HepG2 (cell line): ENCODE measurements around the gene DIPK1A. TPM values are rescaled to one million over a fixed set of nuclear protein-coding genes. Genes with fewer than 3 reads are reported as not detected.

Experiments used
- AHR ChIP-seq: IDR thresholded peaks from 2 replicates; pipeline ENCODE4 v1.6.1; 2018; ENCODE audit warnings: missing genetic modification reagents, missing compliant biosample characterization
- EED ChIP-seq: sonication (generic); formaldehyde crosslinking; IDR thresholded peaks from 2 replicates; pipeline ENCODE4 v1.5.0; 2020; ENCODE audit warnings: mild to moderate bottlenecking, missing genetic modification reagents
- GATAD1 ChIP-seq: IDR thresholded peaks from 2 replicates; pipeline ENCODE4 v1.6.1; 2016; ENCODE audit warnings: missing genetic modification reagents, missing compliant biosample characterization
- HOXA3 ChIP-seq: sonication (generic); formaldehyde crosslinking; IDR thresholded peaks from 2 replicates; pipeline ENCODE4 v1.5.0; 2020; ENCODE audit warnings: missing genetic modification reagents
- MEIS2 ChIP-seq: sonication (generic); formaldehyde crosslinking; IDR thresholded peaks from 2 replicates; pipeline ENCODE4 v1.9.0; 2021; ENCODE audit warnings: mild to moderate bottlenecking, missing genetic modification reagents
- RAD21 ChIP-seq: fragments of 450-650 bp; formaldehyde crosslinking; IDR thresholded peaks from 2 replicates; pipeline ENCODE4 v1.5.0; 2020; ENCODE audit warnings: mild to moderate bottlenecking
- ZNF841 ChIP-seq: sonication (generic); formaldehyde crosslinking; IDR thresholded peaks from 2 replicates; pipeline ENCODE4 v1.8.1; 2023; ENCODE audit warnings: missing genetic modification reagents, borderline replicate concordance
- polyA plus RNA-seq, 8 experiments: library from polyadenylated mRNA; depleted of rRNA in 3 of 8; stranded (reverse) in 7 of 8; unstranded in 1 of 8; fragments of >200 nt; fragmentation: Illumina TruSeq in 4 of 8; extraction: Trizol in 4 of 8; gene quantifications; 2 replicates each; pipeline versions ENCODE4 v1.2.1 to v1.2.3, GENCODE V29; 2011 to 2016; ENCODE audit warnings: low read depth in 4 of 8, missing spikeins in 1 of 8, mixed read lengths in 1 of 8; ENCODE audit not compliant: insufficient read depth in 1 of 8
- total RNA-seq, 5 experiments: library from RNA; depleted of rRNA; stranded (reverse); fragments of >200 nt; fragmentation: Illumina TruSeq; extraction: Trizol; gene quantifications; 2 replicates each; pipeline ENCODE4 v1.2.3, GENCODE V29; 2016; ENCODE audit warnings: low read depth in 1 of 5
- TF ChIP-seq, protein P1 (sequence below): sonication (generic); formaldehyde crosslinking; IDR thresholded peaks from 2 replicates; pipeline ENCODE4 v1.9.0; 2022; ENCODE audit warnings: missing genetic modification reagents, mild to moderate bottlenecking, borderline replicate concordance
- TF ChIP-seq, protein P2 (sequence below), 2 experiments: IDR thresholded peaks; 2 replicates each; pipeline ENCODE4 v1.6.1; 2011 to 2012; ENCODE audit warnings: low read length in 2 of 2, borderline replicate concordance in 1 of 2, low read depth in 1 of 2, mild to moderate bottlenecking in 1 of 2, moderate library complexity in 1 of 2
- TF ChIP-seq, protein P3 (sequence below): sonication (generic); formaldehyde crosslinking; IDR thresholded peaks from 2 replicates; pipeline ENCODE4 v1.4.0; 2020; ENCODE audit warnings: missing genetic modification reagents, mild to moderate bottlenecking, borderline replicate concordance
- TF ChIP-seq, protein P4 (sequence below): sonication (generic); formaldehyde crosslinking; IDR thresholded peaks from 2 replicates; pipeline ENCODE4 v1.5.0; 2020; ENCODE audit warnings: mild to moderate bottlenecking, missing genetic modification reagents
- TF ChIP-seq, protein P5 (sequence below): sonication (generic); IDR thresholded peaks from 2 replicates; pipeline ENCODE4 v1.6.1; 2016; ENCODE audit warnings: low read depth, borderline replicate concordance
- TF ChIP-seq, protein P6 (sequence below): sonication (generic); formaldehyde crosslinking; IDR thresholded peaks from 2 replicates; pipeline ENCODE4 v1.5.1; 2020; ENCODE audit warnings: mild to moderate bottlenecking, missing genetic modification reagents

DIPK1A gene
- total and polyA plus RNA-seq, 2 of the 13 experiments (the other 11 are each of a cell fraction or from before 2014, with no cell fraction given), result 8.4 TPM

DNA sequence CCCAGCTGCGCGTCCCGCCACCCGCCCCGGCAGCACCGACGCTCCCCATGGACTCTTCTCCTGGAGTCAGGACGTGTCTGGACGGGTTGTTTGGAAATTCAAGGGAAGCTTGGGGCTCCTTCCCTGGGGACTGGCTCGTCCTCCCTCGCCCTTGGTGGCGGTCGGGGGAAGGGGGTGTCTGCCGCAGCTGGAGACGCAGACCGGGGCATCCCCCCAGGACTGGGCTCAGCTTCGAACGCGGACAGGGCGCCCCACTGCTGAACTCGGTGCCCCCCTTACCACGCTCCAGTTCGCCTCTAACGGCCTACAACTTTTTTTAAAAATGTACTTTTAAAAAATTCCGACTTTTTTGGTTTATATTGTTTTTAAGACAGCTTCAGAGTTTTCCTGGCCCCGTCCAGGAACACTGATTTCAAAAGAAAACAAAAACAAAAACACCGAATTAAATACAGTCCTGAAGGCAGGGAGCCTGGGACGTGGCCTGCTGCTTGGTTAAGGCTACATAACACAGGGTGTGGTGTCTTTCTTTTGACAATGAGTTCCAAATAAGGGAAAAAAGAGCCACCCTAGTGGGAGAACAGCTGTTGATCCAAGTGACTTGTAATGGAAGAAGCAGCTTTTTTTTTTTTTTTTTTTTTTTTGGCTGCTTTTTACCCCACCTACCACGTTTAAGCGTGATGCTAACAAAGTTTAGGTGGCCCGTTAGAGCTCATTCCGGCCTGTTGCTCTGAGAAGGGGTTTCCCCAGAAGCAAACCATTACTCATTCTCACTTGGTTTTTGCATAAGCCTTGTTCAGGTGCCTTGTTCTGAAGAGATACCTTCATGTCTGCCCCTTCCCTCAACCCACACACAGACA lies 862 bp upstream of the DIPK1A start (continued):
- TF ChIP-seq, protein P1, sequence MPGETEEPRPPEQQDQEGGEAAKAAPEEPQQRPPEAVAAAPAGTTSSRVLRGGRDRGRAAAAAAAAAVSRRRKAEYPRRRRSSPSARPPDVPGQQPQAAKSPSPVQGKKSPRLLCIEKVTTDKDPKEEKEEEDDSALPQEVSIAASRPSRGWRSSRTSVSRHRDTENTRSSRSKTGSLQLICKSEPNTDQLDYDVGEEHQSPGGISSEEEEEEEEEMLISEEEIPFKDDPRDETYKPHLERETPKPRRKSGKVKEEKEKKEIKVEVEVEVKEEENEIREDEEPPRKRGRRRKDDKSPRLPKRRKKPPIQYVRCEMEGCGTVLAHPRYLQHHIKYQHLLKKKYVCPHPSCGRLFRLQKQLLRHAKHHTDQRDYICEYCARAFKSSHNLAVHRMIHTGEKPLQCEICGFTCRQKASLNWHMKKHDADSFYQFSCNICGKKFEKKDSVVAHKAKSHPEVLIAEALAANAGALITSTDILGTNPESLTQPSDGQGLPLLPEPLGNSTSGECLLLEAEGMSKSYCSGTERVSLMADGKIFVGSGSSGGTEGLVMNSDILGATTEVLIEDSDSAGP (CRISPR knock-in tag), result no peak
- TF ChIP-seq AHR (CRISPR knock-in tag) (no peak), EED (CRISPR knock-in tag) (peak; percentile 62; the same call in 1 of the 2 replicates), ZNF841 (CRISPR knock-in tag) (no peak), HOXA3 (peak; percentile 17), MEIS2 (CRISPR knock-in tag) (0 out of 2 replicates have a peak, but pooled peaks have one; percentile 7), RAD21 (CRISPR knock-in tag) (0 out of 2 replicates have a peak, but pooled peaks have one; percentile 23), GATAD1 (no peak)
- TF ChIP-seq, protein P2, sequence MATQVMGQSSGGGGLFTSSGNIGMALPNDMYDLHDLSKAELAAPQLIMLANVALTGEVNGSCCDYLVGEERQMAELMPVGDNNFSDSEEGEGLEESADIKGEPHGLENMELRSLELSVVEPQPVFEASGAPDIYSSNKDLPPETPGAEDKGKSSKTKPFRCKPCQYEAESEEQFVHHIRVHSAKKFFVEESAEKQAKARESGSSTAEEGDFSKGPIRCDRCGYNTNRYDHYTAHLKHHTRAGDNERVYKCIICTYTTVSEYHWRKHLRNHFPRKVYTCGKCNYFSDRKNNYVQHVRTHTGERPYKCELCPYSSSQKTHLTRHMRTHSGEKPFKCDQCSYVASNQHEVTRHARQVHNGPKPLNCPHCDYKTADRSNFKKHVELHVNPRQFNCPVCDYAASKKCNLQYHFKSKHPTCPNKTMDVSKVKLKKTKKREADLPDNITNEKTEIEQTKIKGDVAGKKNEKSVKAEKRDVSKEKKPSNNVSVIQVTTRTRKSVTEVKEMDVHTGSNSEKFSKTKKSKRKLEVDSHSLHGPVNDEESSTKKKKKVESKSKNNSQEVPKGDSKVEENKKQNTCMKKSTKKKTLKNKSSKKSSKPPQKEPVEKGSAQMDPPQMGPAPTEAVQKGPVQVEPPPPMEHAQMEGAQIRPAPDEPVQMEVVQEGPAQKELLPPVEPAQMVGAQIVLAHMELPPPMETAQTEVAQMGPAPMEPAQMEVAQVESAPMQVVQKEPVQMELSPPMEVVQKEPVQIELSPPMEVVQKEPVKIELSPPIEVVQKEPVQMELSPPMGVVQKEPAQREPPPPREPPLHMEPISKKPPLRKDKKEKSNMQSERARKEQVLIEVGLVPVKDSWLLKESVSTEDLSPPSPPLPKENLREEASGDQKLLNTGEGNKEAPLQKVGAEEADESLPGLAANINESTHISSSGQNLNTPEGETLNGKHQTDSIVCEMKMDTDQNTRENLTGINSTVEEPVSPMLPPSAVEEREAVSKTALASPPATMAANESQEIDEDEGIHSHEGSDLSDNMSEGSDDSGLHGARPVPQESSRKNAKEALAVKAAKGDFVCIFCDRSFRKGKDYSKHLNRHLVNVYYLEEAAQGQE (IDR thresholded peaks at IDR 0.05; ENCODE audit: borderline replicate concordance in 1 of 2, low read depth in 1 of 2, low read length in 2 of 2), result no peak
- TF ChIP-seq, protein P3, sequence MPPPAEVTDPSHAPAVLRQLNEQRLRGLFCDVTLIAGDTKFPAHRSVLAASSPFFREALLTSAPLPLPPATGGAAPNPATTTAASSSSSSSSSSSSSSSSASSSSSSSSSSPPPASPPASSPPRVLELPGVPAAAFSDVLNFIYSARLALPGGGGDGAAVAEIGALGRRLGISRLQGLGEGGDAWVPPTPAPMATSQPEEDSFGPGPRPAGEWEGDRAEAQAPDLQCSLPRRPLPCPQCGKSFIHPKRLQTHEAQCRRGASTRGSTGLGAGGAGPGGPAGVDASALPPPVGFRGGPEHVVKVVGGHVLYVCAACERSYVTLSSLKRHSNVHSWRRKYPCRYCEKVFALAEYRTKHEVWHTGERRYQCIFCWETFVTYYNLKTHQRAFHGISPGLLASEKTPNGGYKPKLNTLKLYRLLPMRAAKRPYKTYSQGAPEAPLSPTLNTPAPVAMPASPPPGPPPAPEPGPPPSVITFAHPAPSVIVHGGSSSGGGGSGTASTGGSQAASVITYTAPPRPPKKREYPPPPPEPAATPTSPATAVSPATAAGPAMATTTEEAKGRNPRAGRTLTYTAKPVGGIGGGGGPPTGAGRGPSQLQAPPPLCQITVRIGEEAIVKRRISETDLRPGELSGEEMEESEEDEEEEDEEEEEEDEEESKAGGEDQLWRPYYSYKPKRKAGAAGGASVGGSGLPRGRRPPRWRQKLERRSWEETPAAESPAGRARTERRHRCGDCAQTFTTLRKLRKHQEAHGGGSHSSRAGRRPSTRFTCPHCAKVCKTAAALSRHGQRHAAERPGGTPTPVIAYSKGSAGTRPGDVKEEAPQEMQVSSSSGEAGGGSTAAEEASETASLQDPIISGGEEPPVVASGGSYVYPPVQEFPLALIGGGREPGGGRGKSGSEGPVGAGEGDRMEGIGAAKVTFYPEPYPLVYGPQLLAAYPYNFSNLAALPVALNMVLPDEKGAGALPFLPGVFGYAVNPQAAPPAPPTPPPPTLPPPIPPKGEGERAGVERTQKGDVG, result no peak
- TF ChIP-seq, protein P4, sequence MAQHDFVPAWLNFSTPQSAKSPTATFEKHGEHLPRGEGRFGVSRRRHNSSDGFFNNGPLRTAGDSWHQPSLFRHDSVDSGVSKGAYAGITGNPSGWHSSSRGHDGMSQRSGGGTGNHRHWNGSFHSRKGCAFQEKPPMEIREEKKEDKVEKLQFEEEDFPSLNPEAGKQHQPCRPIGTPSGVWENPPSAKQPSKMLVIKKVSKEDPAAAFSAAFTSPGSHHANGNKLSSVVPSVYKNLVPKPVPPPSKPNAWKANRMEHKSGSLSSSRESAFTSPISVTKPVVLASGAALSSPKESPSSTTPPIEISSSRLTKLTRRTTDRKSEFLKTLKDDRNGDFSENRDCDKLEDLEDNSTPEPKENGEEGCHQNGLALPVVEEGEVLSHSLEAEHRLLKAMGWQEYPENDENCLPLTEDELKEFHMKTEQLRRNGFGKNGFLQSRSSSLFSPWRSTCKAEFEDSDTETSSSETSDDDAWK, result no peak
- TF ChIP-seq, protein P5, sequence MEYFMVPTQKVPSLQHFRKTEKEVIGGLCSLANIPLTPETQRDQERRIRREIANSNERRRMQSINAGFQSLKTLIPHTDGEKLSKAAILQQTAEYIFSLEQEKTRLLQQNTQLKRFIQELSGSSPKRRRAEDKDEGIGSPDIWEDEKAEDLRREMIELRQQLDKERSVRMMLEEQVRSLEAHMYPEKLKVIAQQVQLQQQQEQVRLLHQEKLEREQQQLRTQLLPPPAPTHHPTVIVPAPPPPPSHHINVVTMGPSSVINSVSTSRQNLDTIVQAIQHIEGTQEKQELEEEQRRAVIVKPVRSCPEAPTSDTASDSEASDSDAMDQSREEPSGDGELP, result no peak
- TF ChIP-seq, protein P6, sequence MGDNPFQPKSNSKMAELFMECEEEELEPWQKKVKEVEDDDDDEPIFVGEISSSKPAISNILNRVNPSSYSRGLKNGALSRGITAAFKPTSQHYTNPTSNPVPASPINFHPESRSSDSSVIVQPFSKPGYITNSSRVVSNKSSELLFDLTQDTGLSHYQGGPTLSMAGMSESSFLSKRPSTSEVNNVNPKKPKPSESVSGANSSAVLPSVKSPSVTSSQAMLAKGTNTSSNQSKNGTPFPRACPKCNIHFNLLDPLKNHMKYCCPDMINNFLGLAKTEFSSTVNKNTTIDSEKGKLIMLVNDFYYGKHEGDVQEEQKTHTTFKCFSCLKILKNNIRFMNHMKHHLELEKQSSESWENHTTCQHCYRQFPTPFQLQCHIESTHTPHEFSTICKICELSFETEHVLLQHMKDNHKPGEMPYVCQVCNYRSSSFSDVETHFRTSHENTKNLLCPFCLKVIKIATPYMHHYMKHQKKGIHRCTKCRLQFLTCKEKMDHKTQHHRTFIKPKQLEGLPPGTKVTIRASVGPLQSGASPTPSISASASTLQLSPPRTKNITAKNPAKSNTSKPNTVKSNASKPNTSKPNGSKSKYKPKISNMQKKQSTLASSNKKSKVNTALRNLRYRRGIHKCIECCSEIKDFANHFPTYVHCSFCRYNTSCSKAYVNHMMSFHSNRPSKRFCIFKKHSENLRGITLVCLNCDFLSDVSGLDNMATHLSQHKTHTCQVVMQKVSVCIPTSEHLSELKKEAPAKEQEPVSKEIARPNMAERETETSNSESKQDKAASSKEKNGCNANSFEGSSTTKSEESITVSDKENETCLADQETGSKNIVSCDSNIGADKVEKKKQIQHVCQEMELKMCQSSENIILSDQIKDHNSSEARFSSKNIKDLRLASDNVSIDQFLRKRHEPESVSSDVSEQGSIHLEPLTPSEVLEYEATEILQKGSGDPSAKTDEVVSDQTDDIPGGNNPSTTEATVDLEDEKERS (CRISPR knock-in tag), result 0 out of 2 replicates have a peak, but pooled peaks have one; percentile 27
